Measurements from ENCODE around the gene CASQ2.

DNA sequence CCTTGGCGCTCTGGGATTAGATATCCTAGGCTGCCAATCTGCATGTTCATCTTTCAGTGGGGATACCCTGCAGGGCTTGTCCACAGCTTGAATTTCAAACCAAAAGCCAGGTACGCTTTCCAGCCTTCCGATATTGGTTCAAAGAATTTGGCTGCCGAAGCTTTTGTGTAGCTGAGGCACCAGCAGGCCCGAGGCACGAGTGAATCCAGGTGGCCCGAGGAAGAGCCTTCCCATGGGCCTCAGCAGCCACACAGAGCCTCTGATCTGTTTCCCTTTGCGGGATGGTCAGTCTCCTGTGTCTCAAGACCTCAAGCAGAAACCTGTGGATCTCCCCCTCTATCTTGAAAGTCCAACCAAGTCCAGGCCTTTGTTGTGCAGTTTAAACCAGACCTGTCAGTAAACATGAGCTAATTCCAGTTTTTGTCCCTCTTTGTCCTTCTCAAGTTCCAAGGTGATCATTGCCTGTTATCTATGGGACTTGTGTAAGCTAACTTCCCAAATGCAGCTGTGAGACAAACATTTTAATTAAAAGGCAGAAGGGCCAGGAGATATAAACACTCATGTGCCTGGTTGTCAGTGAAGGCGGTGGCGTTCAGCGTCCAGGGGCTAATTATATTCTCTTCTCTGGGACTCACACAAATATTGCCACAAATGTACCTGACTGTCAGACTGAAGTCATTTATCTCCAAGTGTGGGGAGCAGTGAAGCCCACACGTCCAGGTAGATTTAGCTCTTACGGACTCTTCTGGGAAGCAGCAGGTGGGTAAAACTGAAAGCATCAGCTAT, 96.1 kb downstream of the CASQ2 start:
- TF ChIP-seq, protein P1, sequence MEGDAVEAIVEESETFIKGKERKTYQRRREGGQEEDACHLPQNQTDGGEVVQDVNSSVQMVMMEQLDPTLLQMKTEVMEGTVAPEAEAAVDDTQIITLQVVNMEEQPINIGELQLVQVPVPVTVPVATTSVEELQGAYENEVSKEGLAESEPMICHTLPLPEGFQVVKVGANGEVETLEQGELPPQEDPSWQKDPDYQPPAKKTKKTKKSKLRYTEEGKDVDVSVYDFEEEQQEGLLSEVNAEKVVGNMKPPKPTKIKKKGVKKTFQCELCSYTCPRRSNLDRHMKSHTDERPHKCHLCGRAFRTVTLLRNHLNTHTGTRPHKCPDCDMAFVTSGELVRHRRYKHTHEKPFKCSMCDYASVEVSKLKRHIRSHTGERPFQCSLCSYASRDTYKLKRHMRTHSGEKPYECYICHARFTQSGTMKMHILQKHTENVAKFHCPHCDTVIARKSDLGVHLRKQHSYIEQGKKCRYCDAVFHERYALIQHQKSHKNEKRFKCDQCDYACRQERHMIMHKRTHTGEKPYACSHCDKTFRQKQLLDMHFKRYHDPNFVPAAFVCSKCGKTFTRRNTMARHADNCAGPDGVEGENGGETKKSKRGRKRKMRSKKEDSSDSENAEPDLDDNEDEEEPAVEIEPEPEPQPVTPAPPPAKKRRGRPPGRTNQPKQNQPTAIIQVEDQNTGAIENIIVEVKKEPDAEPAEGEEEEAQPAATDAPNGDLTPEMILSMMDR (IDR thresholded peaks at IDR 0.05; ENCODE audit: poor library complexity, severe bottlenecking): no peak
- TF ChIP-seq MXI1 (conservative IDR thresholded peaks at IDR 0.05; ENCODE audit: poor library complexity, severe bottlenecking): no peak

All from neural cell (in vitro differentiated cells).